HPDE6-E6E7 (cell line): ENCODE results near the gene SLC18A3.

Experiments
- DNase-seq: peaks from one replicate; pipeline ENCODE4 v3.0.0; 2011; ENCODE audit warnings: missing footprints; ENCODE audit errors: extremely low spot score

SLC18A3 gene

GRCh38 chr10:49651039-49651835 is 41.1 kb downstream of the SLC18A3 start:
- DNase-seq = no peak

DNA sequence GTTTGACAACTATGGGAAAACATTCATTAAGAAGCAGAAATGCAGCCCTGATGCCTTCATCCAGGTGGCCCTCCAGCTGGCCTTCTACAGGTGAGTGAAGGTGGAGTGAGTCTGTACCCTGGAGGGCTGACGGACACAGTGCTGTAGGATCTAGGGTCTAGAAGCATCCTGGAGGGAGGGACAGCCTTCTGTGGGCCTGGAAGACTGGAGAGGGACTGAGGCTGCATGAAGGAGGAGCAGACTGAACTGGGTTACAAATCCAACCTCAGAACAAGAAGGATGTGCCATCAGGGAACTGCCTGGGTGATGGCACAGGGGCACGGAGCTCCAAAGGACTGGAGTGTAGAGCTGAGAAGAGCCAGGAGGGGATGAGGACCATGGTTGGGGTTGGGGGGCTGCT is 41.8 kb downstream of the SLC18A3 start:
- no peak for DNase-seq

GRCh38 chr10:49652421-49653272 is 42.5 kb downstream of the SLC18A3 start:
- no peak for DNase-seq

DNA sequence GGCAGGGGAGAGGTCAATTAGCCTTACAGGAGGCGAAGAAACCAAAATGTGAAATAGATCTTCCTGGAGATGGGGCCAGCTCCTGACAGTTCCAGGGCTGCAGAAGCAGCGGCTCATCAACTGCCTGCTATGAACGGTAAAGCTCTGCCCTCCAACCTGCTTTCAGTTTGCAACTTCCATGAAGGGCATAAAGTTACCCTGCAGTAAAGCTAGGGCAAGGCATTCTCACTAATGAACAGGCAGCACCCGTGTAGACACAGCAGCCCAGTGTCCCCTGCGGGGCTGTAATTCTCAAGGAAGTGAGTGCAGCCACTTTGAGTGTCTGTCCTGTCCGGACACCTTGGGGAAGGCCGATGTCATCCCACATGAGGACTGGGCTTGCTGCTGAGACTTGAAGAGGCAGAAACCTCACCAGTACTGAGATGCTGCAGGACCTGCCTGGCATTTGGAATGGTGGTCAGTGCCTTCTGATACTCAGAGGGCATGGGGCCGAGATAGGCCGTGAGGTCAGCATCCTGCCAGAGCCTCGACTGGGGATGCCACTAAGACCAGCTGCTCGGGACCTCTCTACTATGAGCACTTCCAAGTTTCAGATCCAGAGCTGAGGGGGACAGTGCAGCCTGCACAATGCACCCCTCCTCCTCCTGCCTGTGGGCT is 43.3 kb downstream of the SLC18A3 start:
- no peak for DNase-seq

GRCh38 chr10:49654036-49654693 is 44.1 kb downstream of the SLC18A3 start:
- DNase-seq = no peak

GRCh38 chr10:49655099-49655498 is 45.0 kb downstream of the SLC18A3 start:
- DNase-seq = no peak

GRCh38 chr10:49656845-49657493 is 46.9 kb downstream of the SLC18A3 start:
- DNase-seq = no peak

GRCh38 chr10:49657606-49658005 is 47.5 kb downstream of the SLC18A3 start:
- DNase-seq = no peak

- DNase-seq = peak; percentile 31
Measured at GRCh38 chr10:49661140-49661856, 51.2 kb downstream of the SLC18A3 start.
